HG03139 (cell line): Measurements from ENCODE around the gene IGF2BP3.

Experiments
- ATAC-seq: cut with Tn5 transposase; IDR thresholded peaks from one replicate; pipeline ENCODE4 v1.9.1; 2021; ENCODE audit not compliant: unreplicated experiment

IGF2BP3 gene

GRCh38 chr7:23272275-23272674, 198.0 kb downstream of the IGF2BP3 start:
- no peak for ATAC-seq

GRCh38 chr7:23268746-23269145, 201.5 kb downstream of the IGF2BP3 start:
- ATAC-seq: no peak

- no peak for ATAC-seq
These were observed 202.1 kb downstream of the IGF2BP3 start for GRCh38 chr7:23268167-23268566.

DNA sequence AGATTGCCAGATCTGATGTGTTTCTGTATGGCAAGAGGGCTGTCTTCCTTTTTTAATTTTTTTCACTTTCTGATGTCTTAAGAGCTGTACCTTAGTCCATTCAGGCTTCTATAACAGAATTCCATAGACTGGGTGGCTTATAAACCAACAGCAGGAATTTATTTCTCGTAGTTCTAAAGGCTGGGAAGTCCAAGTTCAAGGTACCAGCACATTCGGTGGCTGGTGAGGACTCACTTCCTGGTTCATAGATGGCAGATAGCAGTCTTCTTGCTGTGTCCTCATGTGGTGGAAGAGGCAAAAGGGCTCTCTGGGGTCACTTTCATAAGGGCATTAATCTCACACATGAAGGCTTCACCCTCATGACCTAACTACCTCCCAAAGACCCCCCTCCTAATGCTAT, 202.9 kb downstream of the IGF2BP3 start:
- no peak for ATAC-seq

- ATAC-seq: no peak
These were observed 203.4 kb downstream of the IGF2BP3 start for GRCh38 chr7:23266918-23267317.

DNA sequence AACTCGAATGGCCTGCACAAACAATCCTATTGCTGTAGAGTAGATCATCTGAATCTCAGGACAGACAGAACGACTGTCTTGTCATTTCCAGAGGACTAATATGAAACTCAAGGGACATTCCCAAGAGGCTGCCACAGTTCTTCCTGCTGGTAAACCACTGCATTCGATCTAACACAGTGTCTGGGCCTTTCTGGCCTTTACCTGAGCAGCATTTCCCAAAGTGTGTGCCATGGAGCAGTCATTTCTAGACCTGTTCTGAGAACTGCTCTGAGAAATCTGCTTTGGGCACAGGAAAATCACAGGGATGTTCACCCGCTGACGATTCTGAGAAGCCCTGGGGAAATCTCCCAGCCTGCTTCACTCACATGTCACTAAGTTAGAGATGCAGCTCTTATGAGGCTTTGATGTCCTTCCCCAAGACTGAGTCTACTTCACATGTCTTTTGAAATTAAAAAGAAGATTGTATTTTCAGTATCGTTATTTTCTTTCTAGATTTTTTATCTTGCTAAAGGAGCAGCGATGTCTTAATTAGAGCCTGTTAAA, 205.3 kb downstream of the IGF2BP3 start:
- no peak for ATAC-seq

- peak; percentile 91 for ATAC-seq
These were observed 208.3 kb downstream of the IGF2BP3 start for GRCh38 chr7:23261843-23262452.

- ATAC-seq: no peak
These were observed 209.9 kb downstream of the IGF2BP3 start for GRCh38 chr7:23260371-23260770.
